D721Med (cell line): ENCODE results near the gene BCL2L14.
A peak's percentile ranks its signal among the peaks of the same experiment; 100 is the strongest.

Experiments used
- DNase-seq: peaks from one replicate; pipeline ENCODE4 v3.0.0; 2011; ENCODE audit warnings: low spot score; ENCODE audit not compliant: insufficient read length
- FAIRE-seq: peaks from 2 replicates; lab custom pipeline; 2011; peaks lifted over from hg19 to GRCh38; lab: Jason Lieb, UNC
- TF ChIP-seq, protein P1 (sequence below): IDR thresholded peaks from 2 replicates; pipeline ENCODE4 v1.5.1; 2012; ENCODE audit warnings: mild to moderate bottlenecking, control low read depth; ENCODE audit not compliant: insufficient read depth; ENCODE audit errors: missing control alignments

BCL2L14 gene

DNA sequence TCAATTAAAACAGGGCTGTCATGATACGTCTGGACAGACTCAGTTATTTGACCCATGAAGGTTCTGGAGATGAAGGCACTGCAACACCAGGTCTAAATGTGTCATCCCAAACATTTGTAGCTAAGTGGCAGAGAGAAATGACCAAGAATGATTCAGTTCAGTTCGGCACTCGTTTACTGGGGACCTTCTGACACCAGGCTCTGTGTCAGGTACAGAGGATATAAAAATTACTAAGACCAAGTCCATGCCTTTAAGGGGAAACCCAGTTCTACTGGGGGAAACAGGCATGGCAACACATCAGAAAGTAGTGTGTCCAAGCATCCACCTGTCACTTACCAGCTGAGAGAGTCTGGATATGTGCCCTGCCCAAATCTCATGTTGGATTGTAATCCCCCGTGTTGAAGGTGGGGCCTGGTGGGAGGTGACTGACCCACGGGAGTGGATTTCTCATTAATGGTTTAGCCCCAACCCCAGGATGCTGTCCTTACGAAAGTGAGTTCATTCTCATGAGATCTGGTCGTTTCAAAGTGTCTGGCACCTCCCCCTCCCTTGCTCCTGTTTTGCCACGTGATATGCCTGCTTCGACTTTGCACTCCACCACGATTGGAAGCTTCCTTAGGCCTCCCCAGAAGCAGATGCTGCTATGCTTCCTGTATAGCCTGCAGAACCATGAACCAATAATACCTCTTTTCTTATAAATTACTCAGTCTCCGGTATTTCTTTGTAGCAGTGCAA lies 41.9 kb upstream of the BCL2L14 start:
- DNase-seq (no peak), FAIRE-seq (no peak)
- TF ChIP-seq, protein P1, sequence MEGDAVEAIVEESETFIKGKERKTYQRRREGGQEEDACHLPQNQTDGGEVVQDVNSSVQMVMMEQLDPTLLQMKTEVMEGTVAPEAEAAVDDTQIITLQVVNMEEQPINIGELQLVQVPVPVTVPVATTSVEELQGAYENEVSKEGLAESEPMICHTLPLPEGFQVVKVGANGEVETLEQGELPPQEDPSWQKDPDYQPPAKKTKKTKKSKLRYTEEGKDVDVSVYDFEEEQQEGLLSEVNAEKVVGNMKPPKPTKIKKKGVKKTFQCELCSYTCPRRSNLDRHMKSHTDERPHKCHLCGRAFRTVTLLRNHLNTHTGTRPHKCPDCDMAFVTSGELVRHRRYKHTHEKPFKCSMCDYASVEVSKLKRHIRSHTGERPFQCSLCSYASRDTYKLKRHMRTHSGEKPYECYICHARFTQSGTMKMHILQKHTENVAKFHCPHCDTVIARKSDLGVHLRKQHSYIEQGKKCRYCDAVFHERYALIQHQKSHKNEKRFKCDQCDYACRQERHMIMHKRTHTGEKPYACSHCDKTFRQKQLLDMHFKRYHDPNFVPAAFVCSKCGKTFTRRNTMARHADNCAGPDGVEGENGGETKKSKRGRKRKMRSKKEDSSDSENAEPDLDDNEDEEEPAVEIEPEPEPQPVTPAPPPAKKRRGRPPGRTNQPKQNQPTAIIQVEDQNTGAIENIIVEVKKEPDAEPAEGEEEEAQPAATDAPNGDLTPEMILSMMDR: no peak

DNA sequence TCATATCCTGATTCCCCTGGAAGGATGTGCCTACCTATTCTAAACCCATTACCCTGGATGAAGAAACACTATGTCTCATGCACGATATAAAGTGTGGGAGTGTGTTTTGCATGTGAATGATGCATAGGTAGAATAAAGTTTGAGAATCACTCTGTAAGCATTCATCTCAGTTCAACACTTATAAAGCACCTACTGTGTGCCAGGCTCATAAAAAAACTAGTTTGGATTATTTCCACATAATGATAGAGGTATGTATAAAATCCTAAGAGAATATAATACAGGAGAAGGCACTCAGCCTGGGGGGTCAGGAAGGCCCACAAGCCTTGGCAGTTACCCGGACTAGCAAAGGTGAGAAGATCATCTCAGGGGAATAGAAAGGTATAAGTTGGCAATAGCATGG lies 41.1 kb upstream of the BCL2L14 start:
- FAIRE-seq (no peak), DNase-seq (no peak)
- TF ChIP-seq, protein P1: no peak

DNA sequence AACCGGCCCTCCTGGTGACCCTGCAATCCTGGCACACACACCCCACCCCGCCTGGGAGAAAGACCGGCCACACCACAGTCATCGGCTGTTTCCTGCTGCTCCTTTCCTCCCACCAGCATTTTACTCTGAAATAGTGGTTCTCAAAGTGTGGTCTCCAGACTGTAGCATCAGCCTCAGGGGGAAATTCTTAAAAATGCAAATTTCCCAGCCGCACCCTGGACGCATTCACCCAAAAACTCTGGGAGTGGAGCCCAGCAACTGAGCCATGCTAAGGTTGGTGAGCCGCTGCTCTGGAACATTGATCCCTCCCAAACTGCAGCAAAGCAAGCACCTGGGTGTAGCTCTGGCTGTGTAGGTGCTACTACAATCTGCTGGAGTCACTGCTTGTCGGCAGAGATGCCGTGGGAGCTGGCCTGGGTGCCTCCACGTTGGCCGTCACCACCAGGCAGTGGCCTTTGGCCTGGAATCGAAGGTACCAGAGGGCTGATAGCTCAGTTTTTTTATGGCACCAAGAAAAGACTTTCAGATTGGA lies 38.4 kb upstream of the BCL2L14 start:
- DNase-seq: no peak
- TF ChIP-seq, protein P1: no peak
- no peak for FAIRE-seq

- TF ChIP-seq, protein P1: peak; percentile 86
- FAIRE-seq: peak; percentile 58
Measured at GRCh38 chr12:12032851-12033797, 37.6 kb upstream of the BCL2L14 start.

DNA sequence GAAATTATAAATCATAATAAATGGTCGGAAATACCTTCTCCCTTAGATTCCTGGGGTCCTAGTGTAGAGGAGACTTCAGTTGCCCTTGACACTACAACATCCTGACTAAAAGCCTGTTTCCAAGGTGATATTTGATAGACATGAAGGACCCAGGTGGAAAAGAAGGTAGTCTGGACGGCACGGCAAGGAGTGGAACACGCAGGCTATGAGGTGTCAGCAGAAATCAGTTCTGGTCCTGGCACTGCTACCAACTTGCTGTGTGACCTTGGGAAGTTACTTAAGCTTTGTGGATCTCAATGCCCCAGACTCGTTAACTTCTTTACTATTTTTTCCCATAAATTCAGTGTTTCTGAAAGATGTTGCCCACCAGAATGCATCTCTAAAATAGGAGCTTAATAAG lies 36.9 kb upstream of the BCL2L14 start:
- no peak for DNase-seq
- TF ChIP-seq, protein P1: no peak
- FAIRE-seq: no peak

More at GRCh38 chr12:12032851-12033797, 37.6 kb upstream of the BCL2L14 start:
- no peak for DNase-seq

DNA sequence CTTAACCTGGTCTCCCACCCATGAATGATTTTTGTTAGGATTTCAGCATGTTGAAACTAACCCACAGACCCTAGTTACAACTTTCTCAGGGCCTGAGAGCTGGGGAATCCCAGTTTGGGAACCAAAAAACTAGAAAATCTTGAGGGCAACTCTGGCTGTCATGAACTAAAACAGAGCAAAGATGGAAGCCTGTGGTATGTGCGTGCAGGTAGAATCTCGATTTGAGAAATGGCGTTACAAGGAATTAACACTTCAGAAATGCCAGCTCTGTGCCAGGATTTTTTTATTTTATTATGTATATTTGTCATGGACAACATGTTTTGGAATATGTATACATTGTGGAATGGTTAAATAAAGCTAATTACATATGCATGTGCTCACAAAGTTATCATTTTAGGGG lies 36.4 kb upstream of the BCL2L14 start:
- DNase-seq (no peak), FAIRE-seq (no peak)
- TF ChIP-seq, protein P1: no peak
